DOHH2 (cell line): ENCODE results near the gene POLR1H.

Source experiments
- H3F3A ChIP-seq: fragments of 200-600 bp; sonication (generic), shearing (Covaris generic); 2 replicates; pipeline ENCODE4 v1.6.0; 2016; ENCODE audit warnings: antibody characterized with exemption, mild to moderate bottlenecking; ENCODE audit not compliant: control insufficient read depth, insufficient read depth
- H3K27ac ChIP-seq: fragments of 200-600 bp; sonication (generic); 2 replicates; pipeline ENCODE4 v1.5.1; 2014; ENCODE audit warnings: low read depth, mild to moderate bottlenecking, low read length, moderate library complexity
- H3K27me3 ChIP-seq: fragments of 200-600 bp; sonication (generic); 2 replicates; pipeline ENCODE4 v1.6.1; 2014; ENCODE audit warnings: mild to moderate bottlenecking, low read length, mixed read lengths; ENCODE audit not compliant: control insufficient read depth
- H3K36me3 ChIP-seq: fragments of 200-600 bp; sonication (generic); 2 replicates; pipeline ENCODE4 v1.6.1; 2014; ENCODE audit warnings: mild to moderate bottlenecking, low read length, moderate library complexity, mixed read lengths; ENCODE audit not compliant: control insufficient read depth
- H3K4me1 ChIP-seq: fragments of 200-600 bp; sonication (generic); 2 replicates; pipeline ENCODE4 v1.6.1; 2014; ENCODE audit warnings: mild to moderate bottlenecking, low read length, mixed read lengths; ENCODE audit not compliant: control insufficient read depth
- H3K4me2 ChIP-seq: fragments of 200-600 bp; sonication (generic); 2 replicates; pipeline ENCODE4 v1.6.0; 2014; ENCODE audit warnings: mild to moderate bottlenecking, low read length, moderate library complexity
- H3K4me3 ChIP-seq: fragments of 200-600 bp; sonication (generic); 2 replicates; pipeline ENCODE4 v1.5.1; 2014; ENCODE audit warnings: mild to moderate bottlenecking, low read length, mixed read lengths
- H3K79me2 ChIP-seq: fragments of 200-600 bp; sonication (generic); 2 replicates; pipeline ENCODE4 v1.6.1; 2014; ENCODE audit warnings: mild to moderate bottlenecking, low read length, mixed read lengths; ENCODE audit not compliant: control insufficient read depth
- H3K9me2 ChIP-seq: fragments of 200-600 bp; sonication (generic); replicated peaks from 2 replicates; pipeline ENCODE4 v1.6.1; 2014; ENCODE audit warnings: mild to moderate bottlenecking, low read length, mixed read lengths; ENCODE audit not compliant: control insufficient read depth
- H3K9me3 ChIP-seq: fragments of 200-600 bp; sonication (generic); 2 replicates; pipeline ENCODE4 v1.6.1; 2014; ENCODE audit warnings: antibody characterized with exemption, low read length, mixed read lengths; ENCODE audit not compliant: control insufficient read depth, insufficient read depth
- H4K20me1 ChIP-seq: fragments of 200-600 bp; sonication (generic); 2 replicates; pipeline ENCODE4 v1.6.0; 2014; ENCODE audit warnings: low read depth, mild to moderate bottlenecking, antibody characterized with exemption, low read length, moderate library complexity; ENCODE audit not compliant: control insufficient read depth, insufficient read depth
- EZH2phosphoT487 ChIP-seq: fragments of 200-600 bp; sonication (generic); IDR thresholded peaks from 2 replicates; pipeline ENCODE4 v1.6.1; 2017; ENCODE audit warnings: borderline replicate concordance, mild to moderate bottlenecking, antibody characterized with exemption, low read length, moderate library complexity, mixed read lengths
- TF ChIP-seq, protein P1 (sequence below): fragments of 200-600 bp; sonication (generic); IDR thresholded peaks from one replicate; pipeline ENCODE4 v1.5.1; 2014; ENCODE audit warnings: antibody characterized with exemption, mild to moderate bottlenecking, low read depth, low read length; ENCODE audit not compliant: poor library complexity, severe bottlenecking

Gene POLR1H

DNA sequence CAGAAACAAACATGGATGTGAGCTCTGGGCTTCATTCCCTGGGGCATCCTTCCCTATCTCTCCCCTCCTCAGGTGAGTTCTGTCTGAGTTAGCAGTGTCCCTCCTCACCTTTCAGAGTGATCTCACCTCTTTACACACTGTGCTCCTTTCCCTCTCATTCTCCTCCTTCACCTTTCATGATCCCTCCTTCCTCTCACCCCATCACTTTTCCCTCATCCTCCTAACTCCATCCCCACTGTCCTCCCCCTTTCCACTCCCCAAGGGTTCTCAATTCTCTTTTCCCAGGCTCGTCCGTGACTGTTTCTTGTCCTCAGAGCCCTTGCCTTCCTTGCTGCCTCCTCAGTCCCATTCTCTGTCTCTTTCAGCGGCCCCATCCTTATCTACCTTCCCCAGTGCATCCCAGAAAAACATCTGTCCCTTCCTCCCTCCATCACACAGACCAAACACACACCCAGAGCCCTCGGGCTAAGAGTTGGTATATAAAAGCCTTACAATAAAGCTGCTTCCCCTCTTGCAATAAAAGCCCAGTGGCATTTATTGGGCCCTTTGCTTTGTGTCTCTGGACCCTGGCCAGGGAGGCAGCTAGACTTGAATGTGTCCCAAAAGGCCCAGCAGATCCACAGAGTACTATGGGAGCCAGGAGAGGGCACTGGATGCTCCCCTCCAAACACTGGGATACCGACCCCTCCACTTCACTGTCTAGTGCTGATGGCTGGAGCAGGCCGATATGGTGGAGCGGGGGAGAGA, 12.6 kb downstream of the POLR1H start:
- Histone ChIP-seq H3K27ac (no peak overlapping the region), H3F3A (no peaks in the 10 kb centered on the region), H3K4me1 (no peaks in the 10 kb centered on the region; the same call in 1 of the 2 replicates), H3K9me3 (no peaks in the 10 kb centered on the region), H3K4me3 (no peak overlapping the region), H3K36me3 (peaks cover 6% of the 10 kb centered on the region; the same call in 1 of the 2 replicates), H3K27me3 (peaks cover 33% of the 10 kb centered on the region), H3K9me2 (no peaks in the 10 kb centered on the region), H3K4me2 (no peak overlapping the region), H4K20me1 (no peaks in the 10 kb centered on the region), H3K79me2 (peaks cover 1% of the 10 kb centered on the region)
- no peak for TF ChIP-seq EZH2phosphoT487
- TF ChIP-seq, protein P1, sequence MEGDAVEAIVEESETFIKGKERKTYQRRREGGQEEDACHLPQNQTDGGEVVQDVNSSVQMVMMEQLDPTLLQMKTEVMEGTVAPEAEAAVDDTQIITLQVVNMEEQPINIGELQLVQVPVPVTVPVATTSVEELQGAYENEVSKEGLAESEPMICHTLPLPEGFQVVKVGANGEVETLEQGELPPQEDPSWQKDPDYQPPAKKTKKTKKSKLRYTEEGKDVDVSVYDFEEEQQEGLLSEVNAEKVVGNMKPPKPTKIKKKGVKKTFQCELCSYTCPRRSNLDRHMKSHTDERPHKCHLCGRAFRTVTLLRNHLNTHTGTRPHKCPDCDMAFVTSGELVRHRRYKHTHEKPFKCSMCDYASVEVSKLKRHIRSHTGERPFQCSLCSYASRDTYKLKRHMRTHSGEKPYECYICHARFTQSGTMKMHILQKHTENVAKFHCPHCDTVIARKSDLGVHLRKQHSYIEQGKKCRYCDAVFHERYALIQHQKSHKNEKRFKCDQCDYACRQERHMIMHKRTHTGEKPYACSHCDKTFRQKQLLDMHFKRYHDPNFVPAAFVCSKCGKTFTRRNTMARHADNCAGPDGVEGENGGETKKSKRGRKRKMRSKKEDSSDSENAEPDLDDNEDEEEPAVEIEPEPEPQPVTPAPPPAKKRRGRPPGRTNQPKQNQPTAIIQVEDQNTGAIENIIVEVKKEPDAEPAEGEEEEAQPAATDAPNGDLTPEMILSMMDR = no peak

DNA sequence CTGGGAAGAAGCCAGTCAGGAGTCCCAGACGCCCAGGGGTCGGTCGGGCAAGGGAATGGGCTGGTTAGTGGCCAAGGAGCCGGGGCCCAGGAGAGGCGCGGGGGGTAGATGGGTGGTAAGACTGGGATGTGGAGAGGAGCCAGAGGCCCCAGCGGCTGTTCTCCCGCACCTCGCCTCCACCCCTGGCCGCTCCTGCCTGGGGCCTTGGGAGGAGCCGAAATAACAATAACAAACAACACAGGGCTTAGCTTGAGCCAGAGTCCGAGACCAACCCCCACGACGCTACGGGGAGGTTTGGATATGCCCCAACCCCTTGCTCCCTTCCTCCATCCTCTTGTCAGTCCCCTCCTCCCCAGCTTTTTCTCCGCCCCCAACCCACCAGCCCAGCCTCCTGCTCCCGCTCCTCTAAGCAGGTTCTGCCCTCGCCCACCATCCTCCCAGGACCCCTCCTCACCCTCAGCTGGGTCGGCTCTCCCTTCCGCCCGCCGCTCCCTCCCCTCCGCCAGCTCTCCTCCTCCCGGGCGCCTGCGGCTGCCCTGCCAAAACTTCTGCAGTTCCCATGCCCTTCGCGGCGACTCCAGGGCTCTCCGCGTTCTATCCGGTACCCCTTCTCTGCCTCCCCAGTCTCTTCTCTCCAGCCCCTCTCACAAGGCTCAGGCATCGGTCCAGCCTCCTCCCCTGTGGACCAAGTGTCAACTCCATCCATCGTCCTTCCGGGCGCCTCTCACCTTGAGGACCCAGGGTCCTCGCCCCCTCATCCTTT, 13.4 kb downstream of the POLR1H start:
- Histone ChIP-seq H3K27ac (no peak overlapping the region), H3K36me3 (peaks cover 5% of the 10 kb centered on the region; the same call in 1 of the 2 replicates), H3K27me3 (peaks cover 38% of the 10 kb centered on the region), H3K4me3 (no peak overlapping the region), H3K4me1 (no peaks in the 10 kb centered on the region), H3F3A (no peaks in the 10 kb centered on the region), H3K4me2 (no peak overlapping the region), H3K9me3 (no peaks in the 10 kb centered on the region), H3K79me2 (no peaks in the 10 kb centered on the region), H4K20me1 (no peaks in the 10 kb centered on the region), H3K9me2 (no peaks in the 10 kb centered on the region)
- no peak for TF ChIP-seq EZH2phosphoT487

DNA sequence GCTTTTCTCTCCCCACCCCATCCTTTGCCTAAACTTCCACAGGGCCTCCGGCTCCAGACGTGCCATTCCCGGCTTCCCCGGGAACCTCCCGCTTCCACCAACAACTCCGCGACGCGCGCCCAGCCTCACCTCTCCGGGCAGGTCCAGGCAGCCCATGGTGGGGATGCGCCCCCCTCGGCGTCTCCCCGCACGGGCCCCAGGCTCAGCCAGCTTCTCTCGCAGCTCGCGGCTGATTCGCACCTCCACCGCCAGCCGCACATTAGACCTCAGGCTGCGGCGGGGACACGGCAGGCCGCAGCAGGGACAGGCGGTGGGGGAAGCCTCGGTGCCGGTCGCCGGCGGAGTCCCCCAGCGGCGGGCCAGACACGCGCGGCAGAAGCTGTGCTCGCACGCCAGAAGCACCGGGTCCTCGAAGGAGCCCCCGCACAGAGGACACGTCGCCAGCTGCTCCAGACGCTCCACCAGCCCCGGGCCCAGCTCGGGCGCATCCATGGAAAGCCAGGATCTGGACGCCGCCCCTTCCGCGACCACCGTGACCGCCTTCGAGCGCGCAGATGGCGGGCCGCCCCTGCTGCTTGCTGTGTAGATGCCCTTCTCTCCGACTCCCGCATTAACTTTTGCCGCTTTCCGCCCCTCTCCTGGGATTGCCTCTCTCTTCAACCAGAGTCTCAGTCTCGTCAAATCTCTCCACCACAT, 14.2 kb downstream of the POLR1H start, which contains the start of gene RNF39:
TSS of gene RNF39 (minus strand) at position 676 of the 696 bp plus-strand sequence. CDS start at position 492, 184 bp downstream.
- Histone ChIP-seq H3K9me3 (no peaks in the 10 kb centered on the region), H3F3A (no peaks in the 10 kb centered on the region), H3K36me3 (no peaks in the 10 kb centered on the region; the same call in 1 of the 2 replicates), H3K27ac (no peak within 1 kb of the TSS), H3K4me3 (no peak within 1 kb of the TSS), H3K9me2 (no peaks in the 10 kb centered on the region), H3K27me3 (peaks cover 38% of the 10 kb centered on the region), H3K79me2 (no peaks in the 10 kb centered on the region), H3K4me2 (no peak within 1 kb of the TSS), H3K4me1 (no peaks in the 10 kb centered on the region), H4K20me1 (no peaks in the 10 kb centered on the region)
- TF ChIP-seq, protein P1 = no peak
- TF ChIP-seq EZH2phosphoT487 = no peak
